ENCODE data around the gene REV3L. TPM values are rescaled to one million over a fixed set of nuclear protein-coding genes. Genes with fewer than 3 reads are reported as not detected.

The REV3L gene
- total and polyA plus RNA-seq, 9 of the 15 experiments (the other 6 are each of a cell fraction or from before 2014, with no cell fraction given), result 5.5 to 24.4 (median 14.4) TPM

GRCh38 chr6:111482188-111482958 is 645 bp downstream of the REV3L start (continued):
- TF ChIP-seq DEAF1 (CRISPR knock-in tag; IDR thresholded peaks at IDR 0.05), result no peak
- peak; percentile 57; the same call in 1 of the 2 replicates for TF ChIP-seq ZBTB7A (IDR thresholded peaks at IDR 0.05; ENCODE audit: borderline replicate concordance, control insufficient read depth, low read depth, low read length)
- TF ChIP-seq NR2C2 (CRISPR knock-in tag; IDR thresholded peaks at IDR 0.05), result peak; percentile 12; the same call in 1 of the 2 replicates
- TF ChIP-seq NR2C2 (tag; IDR thresholded peaks at IDR 0.05), result no peak; the same call in none of the 2 replicates
- no peak for TF ChIP-seq ZNF239 (CRISPR knock-in tag; IDR thresholded peaks at IDR 0.05)
- TF ChIP-seq CSDE1 (IDR thresholded peaks at IDR 0.05), result no peak
- no peak for TF ChIP-seq TCF7L2 (IDR thresholded peaks at IDR 0.05; ENCODE audit: low read depth, low read length)
- TF ChIP-seq HDAC3 (IDR thresholded peaks at IDR 0.05; ENCODE audit: borderline replicate concordance, partially characterized antibody), result no peak
- no peak for TF ChIP-seq ZNF655 (CRISPR knock-in tag; IDR thresholded peaks at IDR 0.05)
- TF ChIP-seq MAX (CRISPR knock-in tag; IDR thresholded peaks at IDR 0.05), result no peak
- TF ChIP-seq UBTF (IDR thresholded peaks at IDR 0.05; ENCODE audit: borderline replicate concordance in 1 of 2, low read depth in 2 of 2, low read length in 2 of 2), result peak; percentile 81 to 93
- TF ChIP-seq ETV5 (CRISPR knock-in tag; IDR thresholded peaks at IDR 0.05; ENCODE audit: low read depth), result no peak; the same call in 1 of the 2 replicates
- TF ChIP-seq NFXL1 (CRISPR knock-in tag; IDR thresholded peaks at IDR 0.05), result no peak
- TF ChIP-seq TEAD1 (CRISPR knock-in tag; IDR thresholded peaks at IDR 0.05), result no peak
- no peak for TF ChIP-seq XRCC4 (IDR thresholded peaks at IDR 0.05; ENCODE audit: extremely low read depth, insufficient read depth, insufficient read length)
- no peak for TF ChIP-seq IRF9 (tag; IDR thresholded peaks at IDR 0.05)
- TF ChIP-seq ZNF76 (CRISPR knock-in tag; IDR thresholded peaks at IDR 0.05; ENCODE audit: borderline replicate concordance), result no peak
- TF ChIP-seq SMARCC2 (IDR thresholded peaks at IDR 0.05; ENCODE audit: low read depth), result no peak
- TF ChIP-seq ZNF232 (CRISPR knock-in tag; IDR thresholded peaks at IDR 0.05), result no peak
- TF ChIP-seq RFX1 (IDR thresholded peaks at IDR 0.05), result no peak
- TF ChIP-seq C11orf30 (IDR thresholded peaks at IDR 0.05; ENCODE audit: low read depth), result no peak
- no peak for TF ChIP-seq CHD1 (IDR thresholded peaks at IDR 0.05; ENCODE audit: low read length)
